ENCODE results near the gene UBL3.

Gene UBL3

DNA sequence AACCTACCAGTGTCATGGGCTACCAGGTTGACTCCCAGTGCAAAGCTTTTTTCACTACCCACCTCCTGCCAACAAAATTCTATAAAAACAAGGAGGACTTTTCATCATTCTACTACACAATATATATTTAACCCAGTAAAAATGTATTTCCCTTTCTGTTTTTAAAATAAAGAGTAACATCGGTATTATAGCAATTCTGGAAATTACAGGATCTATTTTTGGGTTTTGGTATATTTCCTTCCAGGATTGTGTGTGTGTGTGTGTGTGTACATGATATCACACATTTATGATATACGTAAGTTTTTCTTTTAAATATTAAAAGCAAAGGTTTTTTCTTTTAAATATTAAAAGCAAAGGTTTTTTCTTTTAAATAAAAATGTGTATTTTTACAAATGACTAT lies 6.0 kb upstream of the UBL3 start:
- ATAC-seq, result no peak

DNA sequence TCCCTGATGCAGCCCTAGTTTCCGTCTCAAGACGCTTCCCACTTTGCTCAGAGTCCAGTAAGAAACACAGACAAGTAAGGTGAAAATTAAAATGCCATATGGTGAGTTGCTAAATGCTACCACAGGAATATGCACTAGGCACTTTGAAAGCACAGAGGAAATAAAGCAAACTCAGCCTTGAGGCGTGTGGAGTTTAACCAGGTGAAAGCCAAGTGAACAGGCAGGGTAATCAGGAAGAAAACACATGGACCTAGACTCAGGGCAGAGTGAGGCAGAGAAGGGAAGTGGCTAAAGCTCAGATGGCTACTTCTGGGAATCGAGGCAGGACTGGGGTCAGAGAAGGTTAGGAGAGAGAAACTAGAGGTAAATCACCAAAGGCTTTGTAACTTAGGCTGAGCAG lies 5.4 kb upstream of the UBL3 start:
- no peak for ATAC-seq

DNA sequence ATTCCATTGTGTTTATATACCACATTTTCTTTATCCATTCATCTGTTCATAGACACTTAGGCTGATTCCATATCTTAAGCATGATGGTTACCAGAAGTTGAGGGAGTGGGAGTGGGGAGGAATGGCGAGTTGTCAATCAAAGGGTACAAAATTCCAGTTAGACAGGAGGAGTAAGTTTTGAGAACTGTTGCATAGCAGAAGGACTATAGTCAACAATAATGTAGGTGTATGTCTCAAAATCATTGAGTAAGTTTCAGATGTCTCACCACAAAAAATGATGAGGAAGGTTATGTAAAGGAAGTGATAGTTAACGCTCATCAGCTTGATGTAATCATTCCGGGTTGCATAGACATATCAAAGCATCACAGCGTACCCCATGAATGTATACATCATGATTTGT lies 4.6 kb upstream of the UBL3 start:
- ATAC-seq, result peak; percentile 37 to 46

DNA sequence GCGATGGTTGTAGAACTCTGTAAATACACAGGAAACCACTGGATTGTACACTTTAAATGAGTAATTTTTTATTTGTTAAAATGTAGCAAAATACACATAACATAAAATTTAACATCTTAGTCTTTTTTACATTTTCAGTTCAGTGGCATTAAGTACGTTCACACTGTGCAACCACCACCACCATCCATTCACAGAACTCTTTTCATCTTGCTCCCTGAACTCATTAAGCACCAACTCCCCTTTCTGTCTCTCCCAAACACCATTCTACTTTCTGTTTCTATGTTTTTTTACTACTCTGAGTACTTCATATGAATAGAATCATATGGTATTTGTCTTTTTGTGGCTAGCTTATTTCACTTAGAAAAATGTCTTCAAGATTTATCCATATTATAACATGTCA lies 2.7 kb upstream of the UBL3 start:
- ATAC-seq, result no peak

DNA sequence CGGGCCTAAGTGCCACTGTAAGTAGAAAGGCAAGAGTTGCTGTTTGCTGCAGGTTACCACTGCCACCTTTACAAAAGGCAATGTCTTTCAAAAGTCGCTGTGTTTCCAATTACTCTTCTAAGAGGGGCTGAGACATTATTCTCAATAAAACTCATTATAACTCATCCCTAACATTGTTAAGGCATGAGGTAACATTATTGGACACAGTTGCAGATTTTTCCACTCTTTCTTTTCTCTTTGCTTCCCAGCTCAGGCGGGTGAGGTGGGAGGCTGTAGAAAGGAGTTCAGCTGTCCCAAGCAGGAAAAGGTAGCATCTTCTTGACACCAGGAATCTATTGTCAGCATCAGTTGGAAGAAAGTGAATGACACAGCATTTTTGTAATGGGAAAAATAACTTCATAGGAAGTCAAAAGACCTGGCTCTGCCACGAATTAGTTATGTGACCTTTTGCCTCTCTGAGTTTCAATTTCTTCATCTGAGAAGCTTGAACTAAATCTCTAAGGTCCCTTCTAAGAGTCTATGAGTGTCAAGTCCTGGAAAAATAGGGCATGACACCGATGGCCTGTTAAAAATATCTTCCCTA lies 2.1 kb upstream of the UBL3 start:
- ATAC-seq, result no peak

DNA sequence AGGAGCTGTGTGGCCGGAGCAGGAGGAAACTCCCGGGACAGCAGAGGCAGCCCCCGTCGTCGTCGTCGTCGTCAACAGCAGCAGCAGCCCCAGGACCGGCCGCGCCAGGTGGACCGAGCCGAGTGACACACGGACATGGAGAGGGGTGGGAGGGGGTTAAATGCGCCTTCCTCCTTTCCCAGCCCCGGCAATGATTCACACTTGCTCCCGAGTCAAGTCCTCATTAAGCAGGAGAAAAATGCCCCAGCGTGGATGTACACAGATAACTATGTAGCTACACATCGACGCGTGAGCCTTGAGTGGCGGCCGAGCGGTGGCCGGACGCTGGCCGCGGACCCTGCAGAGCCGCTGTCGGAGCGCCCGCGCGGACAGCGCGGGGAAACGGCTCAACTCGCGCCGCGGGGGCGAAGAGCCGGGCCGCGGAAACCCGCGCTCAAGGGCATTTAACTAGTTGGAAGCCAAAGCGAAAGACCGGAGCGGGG lies 645 bp downstream of the UBL3 start:
- peak; percentile 1 for ATAC-seq

DNA sequence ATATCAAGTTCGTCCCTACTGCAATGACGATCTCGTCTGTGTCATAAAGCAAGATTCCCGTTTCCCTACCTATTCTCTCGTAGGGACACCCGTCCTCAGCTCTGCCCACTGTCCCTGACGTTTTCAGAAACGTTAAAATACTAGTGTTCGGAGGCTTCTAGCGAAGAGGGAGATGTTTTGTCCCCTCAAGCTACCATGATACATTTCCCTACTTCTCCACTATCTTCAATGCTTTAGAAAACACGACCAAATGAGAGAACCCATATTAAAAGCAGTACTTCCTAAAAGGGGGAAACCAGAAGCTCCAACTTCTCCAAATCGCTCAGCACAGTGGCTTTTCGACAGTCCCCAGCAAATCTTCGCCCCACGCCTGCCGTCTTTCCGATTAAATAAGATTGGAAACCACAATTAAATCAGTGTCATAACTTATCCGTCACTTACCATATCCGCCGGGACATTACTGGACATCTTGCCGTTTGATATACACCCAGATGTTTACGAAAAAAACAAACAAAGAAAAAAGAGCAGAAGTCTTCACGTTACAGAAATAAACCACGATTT lies 1.3 kb downstream of the UBL3 start:
- ATAC-seq, result no peak

DNA sequence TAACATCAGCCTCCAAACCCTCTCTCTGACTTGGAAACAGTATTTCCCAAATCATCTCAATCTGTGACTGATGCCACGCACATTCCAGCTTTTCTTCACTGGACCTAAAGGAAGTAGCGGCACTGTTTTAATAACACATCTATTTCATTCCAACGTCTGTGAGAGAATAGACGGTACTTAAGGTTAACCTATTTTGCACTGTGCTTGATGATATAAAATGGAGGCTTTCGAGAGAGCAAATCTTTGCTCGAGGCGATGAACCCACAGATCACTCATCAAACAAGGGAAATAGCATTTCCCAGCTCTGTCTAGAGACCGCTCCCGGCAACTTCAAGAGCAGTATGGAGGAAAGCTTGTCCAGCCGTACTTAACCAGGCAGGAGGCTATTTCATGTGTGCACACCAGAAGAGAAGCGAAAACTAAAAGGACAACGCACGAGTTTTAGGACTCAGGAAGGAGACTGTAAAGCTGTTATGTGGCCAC lies 2.9 kb downstream of the UBL3 start:
- ATAC-seq, result no peak

DNA sequence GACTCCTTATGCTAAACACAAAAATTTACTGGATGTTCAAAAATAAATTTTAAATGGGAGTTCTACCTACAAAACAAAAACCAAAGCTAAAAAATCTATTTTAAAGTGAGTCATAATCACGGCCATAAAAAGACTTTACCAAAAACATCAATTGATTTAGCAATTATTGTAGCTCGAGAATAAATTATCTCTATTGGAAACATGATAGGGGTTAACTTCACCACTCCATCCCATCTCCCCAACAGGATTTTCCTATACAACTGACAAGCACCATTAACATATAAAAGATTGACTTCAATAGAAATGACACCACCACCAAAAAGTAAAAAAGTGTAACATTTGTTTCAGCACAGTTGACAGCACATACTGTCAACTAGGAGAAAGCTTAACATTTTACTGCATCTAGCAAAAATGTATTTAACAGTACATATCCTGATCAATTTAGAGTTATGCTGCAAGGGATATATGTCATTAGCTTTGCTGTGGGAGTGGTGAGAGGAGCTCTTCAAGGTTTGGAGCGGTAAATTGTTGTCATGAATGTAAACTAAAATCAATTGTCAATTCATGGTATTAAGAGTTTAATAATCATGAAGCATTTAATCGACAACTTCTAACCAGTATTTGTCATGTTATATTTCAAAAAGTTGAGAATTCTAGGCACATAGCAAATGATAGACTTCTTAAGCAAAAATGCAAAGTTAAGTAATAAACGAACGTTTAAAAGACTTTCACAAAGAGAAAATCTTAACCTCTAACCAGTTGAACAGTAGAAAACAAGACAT lies 3.8 kb downstream of the UBL3 start:
- no peak for ATAC-seq

DNA sequence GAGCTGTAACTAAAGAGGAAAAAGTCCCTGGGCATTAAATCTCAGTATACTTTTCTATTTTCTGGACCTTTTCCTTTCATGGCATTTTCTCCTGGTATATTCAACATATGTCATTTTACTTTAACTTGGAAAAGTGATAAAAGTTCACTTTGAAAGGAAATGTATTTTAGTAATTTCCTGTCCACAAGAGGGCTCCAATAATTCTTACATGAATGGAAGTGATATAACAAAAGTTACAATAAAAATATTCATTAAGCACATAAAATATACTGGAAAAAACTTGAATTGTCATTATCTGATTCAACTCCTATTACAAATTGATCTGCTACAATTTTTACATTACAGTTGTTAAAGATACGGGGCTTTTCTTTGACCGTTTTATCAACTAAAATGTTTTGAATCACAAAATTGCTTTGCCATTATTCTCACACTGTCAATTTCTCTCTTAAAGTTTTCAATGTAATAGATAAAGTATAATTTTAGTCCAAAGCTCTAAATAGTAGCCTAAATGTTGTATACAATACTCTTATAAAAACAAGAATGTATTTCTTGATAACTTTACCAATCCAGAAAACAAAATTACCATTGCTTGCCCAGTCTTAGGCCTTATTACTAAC lies 4.9 kb downstream of the UBL3 start:
- no peak for ATAC-seq

DNA sequence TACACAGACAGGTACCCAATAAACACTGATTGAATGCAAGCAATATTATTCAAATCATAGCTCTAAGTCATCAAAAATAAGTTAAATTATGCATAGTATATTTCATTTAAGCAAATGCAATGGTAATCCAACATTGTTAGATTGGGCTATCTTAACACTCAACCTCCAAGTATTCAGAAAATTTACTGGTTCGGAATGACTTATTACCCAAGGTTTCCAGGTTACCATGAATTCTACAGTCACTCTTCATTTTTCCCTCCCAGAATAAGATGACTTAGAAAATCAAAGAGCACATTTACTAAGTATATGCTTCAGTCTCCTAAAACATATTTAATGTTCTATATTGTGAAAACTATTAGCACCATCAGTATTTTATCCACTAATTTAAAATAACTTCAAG lies 6.0 kb downstream of the UBL3 start:
- ATAC-seq, result no peak

DNA sequence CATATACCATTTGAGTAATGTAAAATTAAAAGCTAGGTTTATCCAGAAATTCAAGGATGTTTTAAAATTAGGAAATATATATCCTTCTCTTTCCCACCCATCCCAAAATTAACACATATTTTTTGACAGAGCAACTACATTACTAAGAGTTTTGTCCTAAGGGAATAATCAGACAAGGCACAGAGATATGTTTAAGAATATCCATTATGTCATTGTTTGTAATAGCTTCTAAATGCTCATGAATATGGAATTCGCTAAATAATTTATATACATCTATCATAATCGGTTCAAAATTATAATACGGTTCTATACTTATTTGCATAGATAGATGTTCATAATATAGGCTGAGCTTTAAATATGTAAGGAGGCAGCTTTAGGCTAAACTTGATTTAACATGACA lies 9.8 kb downstream of the UBL3 start:
- ATAC-seq, result no peak

DNA sequence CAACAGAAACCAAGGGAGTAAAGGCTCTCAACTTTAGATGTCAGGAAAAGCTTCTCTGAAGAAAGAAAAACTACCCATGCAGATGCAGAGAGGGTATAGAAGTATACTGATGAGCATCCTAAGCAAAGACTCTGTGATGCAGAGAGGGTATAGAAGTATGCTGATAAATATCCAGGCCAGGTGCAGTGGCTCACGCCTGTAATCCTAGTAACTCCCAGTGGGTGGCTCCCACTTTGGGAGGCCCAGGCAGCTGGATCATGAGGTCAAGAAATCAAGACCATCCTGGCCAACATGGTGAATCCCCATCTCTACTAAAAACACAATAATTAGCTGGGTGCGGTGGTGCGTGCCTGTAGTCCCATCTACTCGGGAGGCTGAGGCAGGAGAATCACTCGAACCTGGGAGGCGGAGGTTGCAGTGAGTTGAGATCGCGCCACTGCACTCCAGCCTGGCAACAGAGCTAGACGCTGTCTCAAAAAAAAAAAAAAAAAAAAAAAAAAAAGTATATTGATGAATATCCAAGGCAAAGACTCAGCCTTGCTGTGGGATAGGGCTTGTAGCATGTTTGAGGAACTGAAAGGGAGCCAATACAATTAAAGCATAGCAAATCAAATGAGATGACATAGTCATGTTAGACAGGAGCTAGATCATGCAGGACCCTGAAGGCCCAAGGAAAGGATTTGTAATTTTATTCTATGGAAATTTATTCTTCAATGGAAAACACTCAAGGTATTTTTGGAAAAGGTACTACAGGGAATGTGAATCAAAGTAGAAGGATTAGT lies 14.9 kb downstream of the UBL3 start:
- no peak for ATAC-seq

DNA sequence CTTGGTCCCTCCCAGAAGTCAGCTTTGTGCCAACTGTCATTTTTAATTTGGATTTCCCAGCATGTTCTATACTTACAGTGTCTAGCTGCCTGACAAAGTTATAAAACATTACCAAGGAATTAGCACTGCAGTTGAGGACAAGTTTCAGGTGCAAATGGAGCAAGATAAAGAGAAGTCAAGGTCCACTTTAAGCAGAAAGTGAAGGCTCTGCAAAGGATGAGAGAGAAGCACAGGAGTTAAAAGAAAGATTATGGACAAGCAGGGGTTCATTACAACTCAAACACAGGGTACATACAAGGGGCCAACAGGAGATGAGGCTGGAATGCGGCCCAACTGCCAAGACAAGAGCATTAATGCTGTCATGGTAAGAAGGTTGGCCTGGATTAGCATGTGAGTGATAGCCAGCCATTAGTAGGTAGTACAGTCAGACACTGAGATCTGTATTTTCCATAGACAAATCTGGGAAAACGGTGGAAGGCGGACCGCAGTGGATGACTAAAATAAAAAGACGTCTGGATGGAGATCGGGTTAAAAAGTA lies 17.6 kb downstream of the UBL3 start:
- ATAC-seq, result no peak

DNA sequence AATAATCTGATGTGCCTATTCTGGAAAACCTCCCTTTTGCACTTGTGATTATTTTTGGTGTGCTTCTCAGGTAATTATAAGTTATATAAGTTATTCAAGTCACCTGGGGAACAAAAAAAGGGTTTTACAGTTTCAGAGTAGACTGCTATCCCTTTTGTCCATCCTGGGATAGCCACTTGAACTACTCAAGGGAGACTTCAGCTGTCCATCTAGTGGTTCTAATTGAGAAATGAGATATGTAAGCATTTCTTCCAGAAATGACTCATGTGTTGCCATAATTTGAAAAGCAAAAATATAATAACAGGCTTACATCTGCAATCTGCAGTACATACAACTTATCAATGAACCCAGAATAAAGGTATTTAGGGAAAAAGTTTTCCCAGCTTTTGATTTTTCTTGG lies 20.4 kb downstream of the UBL3 start:
- no peak for ATAC-seq

DNA sequence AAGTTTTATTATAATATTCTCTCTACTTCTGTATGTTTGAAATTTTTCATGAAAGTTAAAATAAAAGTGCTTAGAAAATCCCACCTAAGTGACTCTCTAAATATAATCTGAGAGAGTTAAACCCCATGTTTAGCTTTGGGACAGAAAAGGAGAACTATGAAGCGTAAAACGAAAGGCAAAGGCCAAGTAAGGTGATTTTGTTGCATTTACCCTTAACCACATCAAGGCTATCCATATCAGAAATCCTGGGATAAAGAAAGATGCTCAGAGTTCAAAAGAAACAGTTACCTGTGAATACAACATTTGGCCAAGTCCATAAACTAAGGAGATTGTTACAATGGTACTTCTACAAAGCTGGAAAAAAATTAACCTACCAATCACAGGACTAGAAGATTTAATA lies 31.3 kb downstream of the UBL3 start:
- no peak for ATAC-seq

DNA sequence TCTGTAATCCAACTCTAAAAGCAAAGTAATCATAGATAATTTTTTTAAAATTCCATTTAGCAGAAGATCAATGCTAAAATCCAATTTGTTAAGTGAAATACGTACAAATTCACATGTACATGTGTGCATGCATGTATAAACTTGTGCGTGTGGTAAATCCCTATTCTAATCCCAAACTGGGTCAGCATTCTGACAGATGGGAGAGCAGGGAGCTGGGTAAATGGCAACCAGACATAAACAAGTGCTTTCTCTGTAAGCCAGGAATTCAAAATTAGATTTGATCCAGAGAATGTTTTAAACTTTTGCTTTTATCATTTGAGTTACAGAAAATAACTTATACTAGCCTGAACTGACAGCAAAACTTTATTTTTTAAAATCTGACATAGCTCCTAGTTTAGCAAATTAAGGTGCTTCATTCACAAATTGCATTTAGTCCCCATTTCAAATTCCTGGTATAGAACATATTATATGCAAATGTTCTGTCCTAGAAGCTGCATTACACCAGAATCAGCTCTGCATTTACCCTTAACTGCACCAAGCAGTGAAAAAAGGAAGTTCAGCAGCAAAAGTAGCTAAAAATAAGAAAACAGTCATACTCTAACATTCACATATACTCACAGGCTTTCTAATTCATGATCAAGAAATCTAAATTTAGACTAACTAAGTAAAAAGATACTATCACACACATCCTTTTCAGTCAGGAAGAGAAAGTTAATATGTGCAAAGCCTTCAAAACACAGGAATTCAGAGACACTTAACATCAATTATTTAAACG lies 32.6 kb downstream of the UBL3 start:
- peak; percentile 79 to 88 for ATAC-seq

DNA sequence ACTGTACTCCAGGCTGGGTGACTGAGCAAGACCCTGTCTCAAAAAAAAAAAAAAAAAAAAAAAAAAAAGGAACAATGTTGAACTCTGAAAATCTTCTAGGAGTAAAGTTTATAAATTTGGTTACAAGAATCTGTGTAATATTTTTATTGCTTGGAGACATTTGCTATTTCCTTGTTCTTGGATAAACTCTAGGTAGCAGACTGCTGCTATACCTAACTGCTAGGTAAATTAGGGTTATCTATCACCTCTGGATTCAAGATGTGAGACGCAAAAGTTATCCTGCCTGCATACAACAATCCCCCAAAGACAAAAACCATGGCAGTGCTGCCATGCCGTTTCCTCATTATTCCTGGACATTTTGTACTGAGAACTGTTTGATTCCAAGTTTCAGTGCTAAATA lies 33.7 kb downstream of the UBL3 start:
- ATAC-seq, result no peak

DNA sequence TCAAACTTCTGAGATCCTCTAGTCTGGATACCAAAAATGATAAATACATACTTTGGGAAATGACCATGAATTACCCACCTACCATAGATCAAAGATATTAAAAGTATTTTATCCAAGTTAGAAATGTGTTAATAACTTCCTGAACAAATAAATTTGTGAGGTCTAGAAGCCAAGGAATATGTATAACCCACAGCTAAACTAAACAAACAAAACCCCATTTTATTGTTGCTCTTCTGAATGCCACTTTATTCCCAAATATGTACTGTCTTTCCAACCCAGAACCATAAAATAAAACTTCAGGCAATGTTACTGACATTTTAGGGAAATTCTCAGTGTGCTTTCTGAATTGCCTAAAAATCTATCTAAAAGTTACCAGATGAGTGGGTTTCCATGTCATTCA lies 35.1 kb downstream of the UBL3 start:
- no peak for ATAC-seq

DNA sequence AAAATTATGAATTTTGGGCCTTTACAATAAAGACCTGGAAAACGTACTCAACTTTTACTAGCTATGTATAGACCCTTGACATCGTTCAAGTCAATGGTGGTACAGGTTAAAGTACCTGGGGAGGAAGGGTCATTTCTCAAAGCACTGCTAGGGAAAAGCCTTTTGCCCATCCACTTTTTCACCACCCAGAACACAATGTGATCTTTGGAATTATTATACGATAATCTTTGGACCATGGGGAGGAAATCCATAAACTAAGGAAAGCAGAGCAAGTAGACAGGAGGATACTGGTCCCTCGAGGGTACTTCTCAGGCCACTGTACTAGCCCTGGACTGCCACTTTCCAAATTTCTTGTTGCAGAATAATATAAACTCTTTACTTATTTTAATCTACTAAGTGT lies 39.5 kb downstream of the UBL3 start:
- no peak for ATAC-seq

DNA sequence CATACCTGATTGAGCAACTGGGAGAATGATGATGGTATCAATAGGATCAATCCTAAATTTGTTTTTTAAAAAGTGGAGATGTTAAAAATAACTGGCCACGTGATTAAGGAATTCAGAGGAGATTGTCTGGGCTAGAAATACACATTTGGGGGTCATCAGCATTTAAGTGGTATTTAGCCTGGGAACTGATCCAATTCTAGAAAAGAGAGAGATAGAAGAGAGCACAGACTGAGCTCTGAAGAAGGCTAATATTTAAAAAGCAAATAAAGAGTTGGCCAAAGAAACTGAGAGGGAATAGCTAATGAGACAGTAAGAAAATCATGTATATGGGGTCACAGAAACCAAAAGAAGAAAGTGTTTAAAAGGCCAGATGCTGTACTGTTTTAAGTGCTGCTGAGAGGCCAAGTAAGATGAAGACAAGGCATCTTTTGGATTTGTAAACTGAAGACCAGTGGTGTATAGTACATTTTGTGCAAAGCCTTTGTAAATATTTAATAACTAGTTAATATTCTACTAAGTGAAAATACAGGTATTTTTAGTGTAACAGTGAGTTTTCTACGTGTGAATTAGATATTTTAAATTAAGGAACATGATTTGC lies 40.2 kb downstream of the UBL3 start:
- no peak for ATAC-seq

Measured in activated CD4-positive, CD25-positive, alpha-beta regulatory T cell treated with anti-CD3 and anti-CD28 coated beads, Interleukin-2, amount 50 U/mL, for 24 hours (primary cell).